A673 (cell line): ENCODE data around the gene EPB41L4B. TPM values are rescaled to one million over a fixed set of nuclear protein-coding genes. Genes with fewer than 3 reads are reported as not detected.

Experiments
- BruUV-seq: library from RNA; stranded (reverse); fragments of 400-500 nt; replicated peaks from 2 replicates; lab custom pipeline; 2021; lab: Mats Ljungman, UMichigan
- CTCF ChIA-PET: fragments of 300-600 bp; sonication (Branson Sonifier 250); formaldehyde crosslinking; loops from one replicate; lab custom pipeline; 2022; ENCODE audit warnings: antibody characterized with exemption; lab: Charles Lee
- POLR2A ChIA-PET: fragments of 300-600 bp; sonication (Branson Sonifier 250); formaldehyde crosslinking; loops from one replicate; lab custom pipeline; 2022; ENCODE audit warnings: antibody characterized with exemption; ENCODE audit not compliant: low non-redundant PET; lab: Charles Lee
- DNase-seq: peaks from one replicate; pipeline ENCODE4 v3.0.0-alpha.2; 2015; ENCODE audit warnings: low spot score
- H3K27ac ChIP-seq: fragments of 200-600 bp; sonication (generic); 2 replicates; pipeline ENCODE4 v1.5.1; 2016; ENCODE audit warnings: mixed run types, low read depth, mild to moderate bottlenecking, mixed read lengths, antibody characterized with exemption, low read length; ENCODE audit not compliant: poor library complexity, severe bottlenecking
- H3K27me3 ChIP-seq: fragments of 200-600 bp; sonication (generic); replicated peaks from 2 replicates; pipeline ENCODE4 v1.6.1; 2017; ENCODE audit warnings: mixed run types, low read depth, mild to moderate bottlenecking, mixed read lengths, antibody characterized with exemption, low read length; ENCODE audit not compliant: insufficient read depth, poor library complexity
- H3K36me3 ChIP-seq: fragments of 200-600 bp; sonication (generic); 2 replicates; pipeline ENCODE4 v1.6.1; 2016; ENCODE audit warnings: mixed run types, mild to moderate bottlenecking, mixed read lengths, antibody characterized with exemption, low read length; ENCODE audit not compliant: insufficient read depth, poor library complexity, severe bottlenecking
- H3K4me1 ChIP-seq: fragments of 200-600 bp; sonication (generic); 2 replicates; pipeline ENCODE4 v1.6.1; 2017; ENCODE audit warnings: mixed run types, mild to moderate bottlenecking, mixed read lengths, antibody characterized with exemption, low read length; ENCODE audit not compliant: insufficient read depth, poor library complexity, severe bottlenecking
- H3K4me3 ChIP-seq: fragments of 200-600 bp; sonication (generic); 2 replicates; pipeline ENCODE4 v1.5.1; 2016; ENCODE audit warnings: low read depth, mixed run types, mild to moderate bottlenecking, mixed read lengths, low read length; ENCODE audit not compliant: poor library complexity, severe bottlenecking
- H3K9me3 ChIP-seq: fragments of 200-600 bp; sonication (generic); 2 replicates; pipeline ENCODE4 v1.6.1; 2016; ENCODE audit warnings: mixed run types, low read depth, mild to moderate bottlenecking, mixed read lengths, antibody characterized with exemption, low read length; ENCODE audit not compliant: poor library complexity, severe bottlenecking
- EZH2 ChIP-seq: fragments of 200-600 bp; sonication (generic); IDR thresholded peaks from 2 replicates; pipeline ENCODE4 v1.6.1; 2017; ENCODE audit warnings: borderline replicate concordance, low read depth, mild to moderate bottlenecking, mixed read lengths, antibody characterized with exemption, low read length; ENCODE audit not compliant: poor library complexity, severe bottlenecking
- intact Hi-C: fragments of 100-400 bp; cut with micrococcal nuclease; formaldehyde crosslinking; loops from one replicate; pipeline ENCODE4 v1.10.0; 2022; ENCODE audit not compliant: unreplicated experiment
- total RNA-seq: library from RNA; stranded (reverse); gene quantifications from 2 replicates; pipeline ENCODE4 v1.2.3, GENCODE V29; 2021
- TF ChIP-seq, protein P1 (sequence below): fragments of 300-800, 200-600 bp; sonication (generic); conservative IDR thresholded peaks from 2 replicates; pipeline ENCODE4 v1.5.1; 2017; ENCODE audit warnings: low read depth, mild to moderate bottlenecking, antibody characterized with exemption, low read length, moderate library complexity, mixed read lengths

Gene EPB41L4B
- total RNA-seq, 1 experiment from 2014 or later, result not detected

GRCh38 chr9:109355564-109356297 is 34.9 kb upstream of the EPB41L4B start:
- Histone ChIP-seq H3K27me3 (no peaks in the 10 kb centered on the region), H3K9me3 (no peaks in the 10 kb centered on the region), H3K27ac (no peak overlapping the region), H3K4me1 (no peaks in the 10 kb centered on the region), H3K4me3 (no peak overlapping the region), H3K36me3 (no peaks in the 10 kb centered on the region)
- no peak for TF ChIP-seq EZH2
- TF ChIP-seq, protein P1, sequence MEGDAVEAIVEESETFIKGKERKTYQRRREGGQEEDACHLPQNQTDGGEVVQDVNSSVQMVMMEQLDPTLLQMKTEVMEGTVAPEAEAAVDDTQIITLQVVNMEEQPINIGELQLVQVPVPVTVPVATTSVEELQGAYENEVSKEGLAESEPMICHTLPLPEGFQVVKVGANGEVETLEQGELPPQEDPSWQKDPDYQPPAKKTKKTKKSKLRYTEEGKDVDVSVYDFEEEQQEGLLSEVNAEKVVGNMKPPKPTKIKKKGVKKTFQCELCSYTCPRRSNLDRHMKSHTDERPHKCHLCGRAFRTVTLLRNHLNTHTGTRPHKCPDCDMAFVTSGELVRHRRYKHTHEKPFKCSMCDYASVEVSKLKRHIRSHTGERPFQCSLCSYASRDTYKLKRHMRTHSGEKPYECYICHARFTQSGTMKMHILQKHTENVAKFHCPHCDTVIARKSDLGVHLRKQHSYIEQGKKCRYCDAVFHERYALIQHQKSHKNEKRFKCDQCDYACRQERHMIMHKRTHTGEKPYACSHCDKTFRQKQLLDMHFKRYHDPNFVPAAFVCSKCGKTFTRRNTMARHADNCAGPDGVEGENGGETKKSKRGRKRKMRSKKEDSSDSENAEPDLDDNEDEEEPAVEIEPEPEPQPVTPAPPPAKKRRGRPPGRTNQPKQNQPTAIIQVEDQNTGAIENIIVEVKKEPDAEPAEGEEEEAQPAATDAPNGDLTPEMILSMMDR, result no peak
- intact Hi-C loops, result no loop called here
- no peak for DNase-seq
- no TSS peak for BruUV-seq
- ChIA-PET POLR2A (no interaction called here), CTCF (no interaction called here)

DNA sequence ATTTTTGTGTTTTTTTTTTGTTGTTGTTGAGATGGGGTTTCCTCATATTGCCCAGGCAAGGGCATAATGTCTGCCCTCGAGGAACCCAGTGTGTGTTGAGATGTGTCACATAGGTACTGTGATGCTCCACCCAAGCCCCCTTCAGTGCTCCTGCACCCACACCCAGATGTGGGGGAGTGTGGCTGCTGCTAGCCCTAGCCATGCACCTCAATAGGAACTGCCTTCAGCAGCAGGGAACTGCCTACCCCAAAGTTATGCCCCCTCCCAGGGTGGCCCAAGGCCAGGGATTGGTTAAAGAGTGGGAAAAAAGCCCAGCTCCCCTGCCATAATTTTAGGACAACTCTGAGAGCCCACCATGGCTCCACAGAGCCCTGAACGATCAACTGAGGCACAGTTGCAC is 33.3 kb upstream of the EPB41L4B start:
- no peak overlapping the region for H3K4me3 ChIP-seq
- H3K9me3 ChIP-seq, result no peaks in the 10 kb centered on the region
- no peaks in the 10 kb centered on the region for H3K36me3 ChIP-seq
- no peak overlapping the region for H3K27ac ChIP-seq
- TF ChIP-seq, protein P1, result no peak
- TF ChIP-seq EZH2, result no peak
- BruUV-seq, result no TSS peak
- intact Hi-C loops, result no loop called here
- no peak for DNase-seq
- ChIA-PET CTCF (no interaction called here), POLR2A (no interaction called here)
- no peaks in the 10 kb centered on the region for H3K27me3 ChIP-seq
- no peaks in the 10 kb centered on the region for H3K4me1 ChIP-seq

DNA sequence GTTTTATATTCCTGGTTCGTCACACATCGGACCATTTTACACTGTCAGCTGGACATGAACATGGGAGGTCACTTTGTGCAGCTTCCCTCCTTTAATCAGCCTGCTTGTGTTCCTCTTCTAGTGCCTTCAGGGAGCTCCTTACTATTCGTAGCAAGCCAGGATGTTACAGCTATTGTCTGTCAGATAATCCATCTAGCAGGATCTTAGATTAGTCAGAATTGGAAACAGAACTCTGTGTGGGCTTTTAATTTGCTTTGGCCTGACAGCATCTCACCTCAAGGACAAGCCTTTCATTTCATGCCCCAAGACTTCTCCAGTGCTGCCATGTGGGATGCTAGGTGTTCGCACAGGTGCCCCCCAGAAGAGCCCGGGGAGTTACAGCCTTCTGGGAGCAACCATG is 30.2 kb upstream of the EPB41L4B start:
- TF ChIP-seq, protein P1, result no peak
- TF ChIP-seq EZH2, result no peak
- no peak overlapping the region for H3K27ac ChIP-seq
- H3K27me3 ChIP-seq, result no peaks in the 10 kb centered on the region
- no TSS peak for BruUV-seq
- intact Hi-C loops, result no loop called here
- POLR2A ChIA-PET, result no interaction called here
- H3K36me3 ChIP-seq, result no peaks in the 10 kb centered on the region
- no peak overlapping the region for H3K4me3 ChIP-seq
- no peak for DNase-seq
- no peaks in the 10 kb centered on the region for H3K4me1 ChIP-seq
- CTCF ChIA-PET, result interaction anchor here (0.6 kb wide), 1 partner anchor 400 kb away, joined by 3 read pairs; no protein-coding TSS in a partner anchor
- H3K9me3 ChIP-seq, result no peaks in the 10 kb centered on the region
